Measurements from ENCODE around the gene TTC33. TPM values are rescaled to one million over a fixed set of nuclear protein-coding genes. Genes with fewer than 3 reads are reported as not detected.
A peak's percentile ranks its signal among the peaks of the same experiment; 100 is the strongest.

The TTC33 gene
- polyA plus RNA-seq, 3 donors = 31.7 to 36.3 (median 35.9) TPM

GRCh38 chr5:40784027-40784653 is 28.4 kb upstream of the TTC33 start:
- no peak for DNase-seq

GRCh38 chr5:40781843-40782409 is 26.2 kb upstream of the TTC33 start:
- no peak for DNase-seq

GRCh38 chr5:40780858-40781257 is 25.1 kb upstream of the TTC33 start:
- DNase-seq = no peak

- DNase-seq = no peak
Observed at GRCh38 chr5:40780199-40780598, 24.4 kb upstream of the TTC33 start.

- no peak for DNase-seq
Observed at GRCh38 chr5:40779561-40779960, 23.8 kb upstream of the TTC33 start.

GRCh38 chr5:40778133-40778532 is 22.4 kb upstream of the TTC33 start:
- no peak for DNase-seq

- DNase-seq = no peak
Observed at GRCh38 chr5:40776658-40776977, 20.9 kb upstream of the TTC33 start.

- no peak for DNase-seq
Observed at GRCh38 chr5:40775846-40776657, 20.3 kb upstream of the TTC33 start.

- no peak for DNase-seq
Observed at GRCh38 chr5:40775085-40775845, 19.5 kb upstream of the TTC33 start.

GRCh38 chr5:40774623-40775022 is 18.9 kb upstream of the TTC33 start:
- no peak for DNase-seq

- DNase-seq = no peak
Observed at GRCh38 chr5:40770764-40771163, 15.0 kb upstream of the TTC33 start.

- DNase-seq = no peak
Observed at GRCh38 chr5:40762705-40763104, 6.9 kb upstream of the TTC33 start.

- no peak for DNase-seq
Observed at GRCh38 chr5:40757400-40757799, 1.6 kb upstream of the TTC33 start.

- peak; percentile 84 for DNase-seq
Observed at GRCh38 chr5:40755093-40755406, 711 bp downstream of the TTC33 start.

- peak; percentile 43 for DNase-seq
Observed at GRCh38 chr5:40754381-40755092, 1.2 kb downstream of the TTC33 start.

- no peak for DNase-seq
Observed at GRCh38 chr5:40746703-40747102, 9.1 kb downstream of the TTC33 start.

- no peak for DNase-seq
Observed at GRCh38 chr5:40743771-40744170, 12.0 kb downstream of the TTC33 start.

- no peak for DNase-seq
Observed at GRCh38 chr5:40738502-40738901, 17.3 kb downstream of the TTC33 start.

GRCh38 chr5:40736103-40736875 is 19.5 kb downstream of the TTC33 start:
- DNase-seq = no peak

GRCh38 chr5:40735609-40736008 is 20.2 kb downstream of the TTC33 start:
- DNase-seq = no peak

- no peak for DNase-seq
Observed at GRCh38 chr5:40734986-40735385, 20.8 kb downstream of the TTC33 start.
